ENCODE results near the gene LSP1.

LSP1 gene

DNA sequence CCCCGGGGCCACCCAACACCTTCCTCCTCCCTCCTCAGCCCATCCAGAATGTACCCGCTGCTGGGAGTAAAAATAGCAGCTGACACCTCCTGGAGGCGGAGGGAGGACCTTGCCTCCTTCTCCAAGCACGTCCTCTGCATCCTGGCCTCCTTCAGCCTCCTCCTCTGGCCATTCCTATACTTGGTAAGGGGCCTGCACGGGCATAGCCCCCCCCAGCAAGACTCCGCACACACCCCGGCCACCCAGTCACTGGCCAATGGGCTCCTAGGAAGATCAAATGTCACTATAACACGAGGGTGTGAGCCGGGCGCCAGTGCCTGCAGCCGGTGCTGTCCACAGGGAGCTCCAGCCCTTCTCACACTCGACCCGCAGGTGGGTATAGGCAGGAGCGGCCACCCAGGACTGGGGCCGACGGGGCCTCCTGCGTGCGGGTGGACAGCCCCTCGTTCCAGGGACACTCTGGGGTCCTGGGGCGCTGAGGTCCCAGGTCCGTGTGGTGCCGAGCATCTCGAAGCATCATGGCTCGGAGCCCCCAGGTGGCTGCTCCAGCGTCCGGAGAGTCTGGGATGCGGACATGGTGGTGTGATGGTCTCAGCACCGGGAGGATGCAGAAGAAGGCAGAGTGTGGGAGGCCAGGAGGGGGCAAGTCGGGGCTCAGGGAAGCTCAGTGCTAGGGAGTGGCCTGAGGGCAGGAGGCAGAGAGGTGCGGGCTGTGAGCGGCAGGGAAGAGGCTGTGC lies 66.7 kb downstream of the LSP1 start, which contains the start of gene TNNT3:
Gene TNNT3, plus strand, starts transcription at position 313 of the 737 bp plus-strand sequence. CDS start 3,172 bp downstream, outside the sequence.
- H3K4me3 ChIP-seq (ENCODE audit: low read depth, low read length), result no peak within 1 kb of the TSS
- TF ChIP-seq, protein P1, sequence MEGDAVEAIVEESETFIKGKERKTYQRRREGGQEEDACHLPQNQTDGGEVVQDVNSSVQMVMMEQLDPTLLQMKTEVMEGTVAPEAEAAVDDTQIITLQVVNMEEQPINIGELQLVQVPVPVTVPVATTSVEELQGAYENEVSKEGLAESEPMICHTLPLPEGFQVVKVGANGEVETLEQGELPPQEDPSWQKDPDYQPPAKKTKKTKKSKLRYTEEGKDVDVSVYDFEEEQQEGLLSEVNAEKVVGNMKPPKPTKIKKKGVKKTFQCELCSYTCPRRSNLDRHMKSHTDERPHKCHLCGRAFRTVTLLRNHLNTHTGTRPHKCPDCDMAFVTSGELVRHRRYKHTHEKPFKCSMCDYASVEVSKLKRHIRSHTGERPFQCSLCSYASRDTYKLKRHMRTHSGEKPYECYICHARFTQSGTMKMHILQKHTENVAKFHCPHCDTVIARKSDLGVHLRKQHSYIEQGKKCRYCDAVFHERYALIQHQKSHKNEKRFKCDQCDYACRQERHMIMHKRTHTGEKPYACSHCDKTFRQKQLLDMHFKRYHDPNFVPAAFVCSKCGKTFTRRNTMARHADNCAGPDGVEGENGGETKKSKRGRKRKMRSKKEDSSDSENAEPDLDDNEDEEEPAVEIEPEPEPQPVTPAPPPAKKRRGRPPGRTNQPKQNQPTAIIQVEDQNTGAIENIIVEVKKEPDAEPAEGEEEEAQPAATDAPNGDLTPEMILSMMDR (IDR thresholded peaks at IDR 0.05; ENCODE audit: low read depth, low read length), result no peak

DNA sequence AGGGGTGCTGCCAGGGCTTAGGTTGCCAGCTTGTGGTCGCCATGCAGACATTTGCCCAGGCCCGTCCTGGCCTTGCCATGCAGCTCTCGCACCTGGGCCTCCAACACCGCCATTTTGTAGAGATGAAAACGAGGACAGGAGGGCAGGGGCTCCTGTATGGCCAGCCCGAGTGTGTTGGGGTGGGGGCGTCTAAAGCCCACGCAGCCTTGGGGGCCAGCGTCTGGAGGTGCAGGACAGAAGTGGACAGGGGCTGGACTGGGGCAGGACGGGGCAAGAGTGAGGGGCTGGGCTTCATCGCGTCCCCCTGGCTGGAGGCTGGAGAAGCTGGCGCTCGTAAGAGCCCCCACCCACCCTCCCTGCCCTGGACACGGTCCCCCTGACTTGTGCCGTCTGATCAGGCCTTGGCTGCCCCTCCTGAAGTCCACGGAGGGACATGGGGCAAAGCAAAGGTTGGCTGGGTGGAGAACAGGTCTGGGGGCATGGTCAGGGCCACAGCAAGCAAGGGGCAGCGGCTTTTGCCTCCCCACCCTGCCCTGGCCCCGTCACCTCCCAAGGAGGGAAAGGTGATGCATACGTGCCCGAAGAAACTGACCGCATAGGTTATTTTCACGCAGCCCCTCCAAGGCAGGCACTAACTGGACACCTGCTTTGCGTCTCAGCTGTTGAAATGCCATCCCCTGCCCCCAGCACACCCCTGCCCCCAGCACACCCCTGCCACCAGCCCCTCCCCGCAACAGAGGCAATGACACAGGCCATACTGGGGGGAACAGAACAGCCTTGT lies 67.4 kb downstream of the LSP1 start:
- H3K4me3 ChIP-seq (ENCODE audit: low read depth, low read length), result no peak overlapping the region
- TF ChIP-seq, protein P1 (IDR thresholded peaks at IDR 0.05; ENCODE audit: low read depth, low read length), result no peak

DNA sequence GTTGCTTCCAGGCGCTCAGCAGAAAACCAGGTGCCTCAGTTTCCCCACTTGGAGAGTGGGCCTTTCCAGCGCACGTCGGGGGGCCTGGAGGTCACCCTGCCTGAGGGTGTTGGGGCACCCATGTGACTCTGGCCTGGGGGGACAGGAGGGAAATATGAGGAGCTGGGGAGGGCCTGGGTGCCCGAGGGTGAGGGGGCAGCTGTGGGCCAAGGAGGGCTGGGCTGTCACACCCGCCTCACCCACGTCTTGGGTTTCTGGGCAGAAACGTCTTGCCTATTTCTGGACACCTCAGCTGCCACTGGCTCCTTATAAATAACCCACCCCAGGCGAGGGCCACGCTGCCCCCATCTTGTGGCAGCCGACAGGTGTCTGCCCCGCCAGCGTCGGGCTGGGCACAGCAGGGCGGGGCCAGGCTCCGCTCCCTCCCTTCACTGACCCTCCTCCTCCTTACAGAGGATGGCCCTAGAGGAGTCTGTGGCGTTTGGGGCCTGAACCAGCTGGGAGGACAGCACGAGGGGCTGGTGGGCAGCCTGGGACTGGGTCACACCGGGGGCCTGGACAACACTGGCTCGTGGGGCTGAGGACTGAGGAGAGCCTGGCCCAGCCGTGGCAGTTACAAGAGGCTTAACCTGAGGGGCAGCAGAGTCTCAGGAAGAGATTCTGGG lies 68.2 kb downstream of the LSP1 start:
- H3K4me3 ChIP-seq (ENCODE audit: low read depth, low read length), result no peak overlapping the region
- TF ChIP-seq, protein P1 (IDR thresholded peaks at IDR 0.05; ENCODE audit: low read depth, low read length), result no peak

DNA sequence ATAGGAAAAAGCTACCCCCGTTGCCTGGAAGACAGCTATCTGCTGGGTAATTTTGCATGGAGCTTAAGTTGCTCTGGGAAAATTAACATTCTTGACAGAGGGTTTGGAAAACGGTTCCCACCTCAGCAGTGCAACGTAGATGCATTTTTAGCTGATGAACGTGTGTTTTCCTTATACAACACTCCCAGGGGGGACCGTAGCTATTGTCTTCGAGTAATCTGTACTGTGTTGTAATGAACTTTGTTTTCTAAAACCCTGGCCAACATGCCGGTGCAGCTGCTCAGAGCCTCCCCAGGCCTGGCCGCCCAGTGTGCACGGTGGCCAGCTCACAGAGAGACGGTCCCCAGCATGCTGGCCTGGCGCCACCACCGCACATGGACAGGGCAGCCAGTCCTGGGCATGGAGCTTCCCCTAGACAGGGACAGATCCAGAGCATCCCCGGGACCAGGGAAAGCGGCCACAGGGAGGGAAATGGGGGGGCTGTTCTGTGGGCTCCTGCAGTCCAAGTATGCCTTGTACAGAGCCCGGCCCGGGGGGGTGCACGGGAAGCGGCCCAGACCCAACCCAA lies 68.8 kb downstream of the LSP1 start:
- no peak overlapping the region for H3K4me3 ChIP-seq (ENCODE audit: low read depth, low read length)
- TF ChIP-seq, protein P1 (IDR thresholded peaks at IDR 0.05; ENCODE audit: low read depth, low read length), result no peak

DNA sequence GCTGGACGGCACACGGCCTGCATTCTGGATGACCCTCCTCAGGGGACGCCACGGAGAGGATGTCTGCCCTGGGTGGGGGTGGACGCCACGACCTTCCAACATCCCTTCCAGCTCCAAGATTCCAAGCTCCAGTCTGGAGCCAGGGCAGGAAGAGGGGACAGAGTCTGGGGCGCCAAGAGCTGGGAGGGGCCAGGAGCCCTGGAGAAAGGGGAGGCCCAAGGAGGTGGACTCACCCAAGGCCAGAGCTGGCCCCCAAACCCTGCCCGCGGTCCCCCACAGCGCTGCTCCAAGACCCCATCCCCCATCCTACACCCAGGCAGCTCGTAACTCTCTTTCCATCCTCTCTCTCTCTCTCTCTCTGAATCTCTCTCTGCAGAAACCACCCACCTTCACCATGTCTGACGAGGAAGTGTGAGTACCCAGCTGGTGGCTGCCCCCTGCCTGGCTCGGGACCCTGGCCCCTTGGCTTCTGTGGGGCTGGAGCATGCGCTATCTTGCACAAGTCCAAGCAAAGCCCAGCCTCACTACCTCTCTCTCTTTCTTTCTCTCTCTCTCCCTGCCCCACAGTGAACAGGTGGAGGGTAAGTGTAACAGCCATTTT lies 69.7 kb downstream of the LSP1 start:
- H3K4me3 ChIP-seq (ENCODE audit: low read depth, low read length), result no peak overlapping the region
- TF ChIP-seq, protein P1 (IDR thresholded peaks at IDR 0.05; ENCODE audit: low read depth, low read length), result no peak

DNA sequence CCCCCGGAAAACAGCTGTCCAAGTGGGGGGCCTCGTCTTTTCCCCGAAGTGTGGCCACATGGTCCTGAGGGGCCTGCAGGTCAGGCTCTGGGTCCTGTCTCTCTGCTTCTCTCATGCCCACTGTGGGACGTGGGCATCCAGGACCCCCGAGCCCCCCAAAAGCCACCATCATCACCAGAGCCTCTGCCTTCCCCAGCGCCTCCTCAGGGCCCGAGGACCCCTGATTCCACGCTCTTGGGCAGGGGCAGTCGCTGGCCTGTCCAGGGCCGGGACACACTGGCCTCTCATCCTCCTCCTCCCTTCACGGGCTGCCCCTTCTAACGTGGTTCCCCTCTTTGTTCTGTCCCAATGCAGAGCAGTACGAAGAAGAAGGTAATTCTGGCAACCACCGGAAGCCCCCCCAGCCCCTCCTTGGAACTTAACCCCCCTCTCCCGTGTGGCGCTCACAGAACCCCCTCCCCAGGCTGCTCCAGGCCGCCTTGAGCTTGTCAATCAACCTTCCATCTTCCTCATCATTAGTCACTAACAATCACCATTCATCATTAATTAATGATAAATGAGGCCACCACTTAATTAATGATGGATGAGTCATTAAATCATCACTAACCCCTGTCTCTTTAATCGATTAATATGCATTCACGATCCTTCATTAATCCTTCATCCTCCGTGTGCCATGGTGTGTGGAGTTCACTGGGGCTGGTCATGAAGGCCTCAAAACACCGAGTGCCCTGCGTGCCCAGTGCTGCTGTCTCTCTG lies 70.5 kb downstream of the LSP1 start:
- TF ChIP-seq, protein P1 (IDR thresholded peaks at IDR 0.05; ENCODE audit: low read depth, low read length), result no peak
- no peak overlapping the region for H3K4me3 ChIP-seq (ENCODE audit: low read depth, low read length)
